Urinary bladder (tissue), 4 donors: ENCODE results near the gene STARD10. TPM values are rescaled to one million over a fixed set of nuclear protein-coding genes. Genes with fewer than 3 reads are reported as not detected.

Experiments used
- DNase-seq: peaks from one replicate; pipeline ENCODE4 v3.0.0-alpha.2; 2015; ENCODE audit errors: extremely low spot score
- H3K27ac ChIP-seq: one replicate; pipeline ENCODE4 v1.5.1; 2013; ENCODE audit warnings: low read depth, mild to moderate bottlenecking, moderate library complexity
- H3K36me3 ChIP-seq: one replicate; pipeline ENCODE4 v1.6.1; 2013; ENCODE audit warnings: mild to moderate bottlenecking, moderate library complexity; ENCODE audit not compliant: insufficient read depth
- H3K4me1 ChIP-seq: one replicate; pipeline ENCODE4 v1.6.1; 2013; ENCODE audit warnings: mild to moderate bottlenecking, moderate library complexity; ENCODE audit not compliant: insufficient read depth
- H3K4me3 ChIP-seq: one replicate; pipeline ENCODE4 v1.5.1; 2013; ENCODE audit warnings: low read depth, low read length
- WGBS: extraction: QIAGEN DNeasy Blood & Tissue Kit; methylation state at CpG from one replicate; pipeline ENCODE4 v1.1.7; 2013; 5-methylcytosine and 5-hydroxymethylcytosine counted together
- polyA plus RNA-seq: library from polyadenylated mRNA; stranded (reverse); fragments of 200-250 nt; gene quantifications from one replicate; pipeline ENCODE4 v1.2.3, GENCODE V29; 2013
- total RNA-seq: library from RNA; depleted of rRNA; stranded (reverse); fragments of >200 nt; gene quantifications from one replicate; pipeline ENCODE4 v1.2.3, GENCODE V29; 2014
- donor health status: healthy with polysubstance abuse.
- donor health status: healthy.

STARD10 gene
- total and polyA plus RNA-seq, 2 donors, result 16.3 to 33.5 TPM

GRCh38 chr11:72741849-72742512 is 51.9 kb downstream of the STARD10 start:
- Histone ChIP-seq H3K4me3 (no peak overlapping the region), H3K36me3 (no peaks in the 10 kb centered on the region), H3K4me1 (no peaks in the 10 kb centered on the region), H3K27ac (no peak overlapping the region)
- WGBS, result 67% methylated on average over 7 of the region's 7 CpGs
- DNase-seq, result no peak

- H3K4me3 ChIP-seq, result no peak overlapping the region
- WGBS, result 72% methylated on average over 8 of the region's 8 CpGs
- no peaks in the 10 kb centered on the region for H3K4me1 ChIP-seq
- H3K36me3 ChIP-seq, result no peaks in the 10 kb centered on the region
- DNase-seq, result no peak
- no peak overlapping the region for H3K27ac ChIP-seq
Measured at GRCh38 chr11:72741429-72741833, 52.4 kb downstream of the STARD10 start.

- H3K4me3 ChIP-seq, result no peak overlapping the region
- H3K4me1 ChIP-seq, result no peaks in the 10 kb centered on the region
- H3K27ac ChIP-seq, result no peak overlapping the region
- no peak for DNase-seq
- H3K36me3 ChIP-seq, result no peaks in the 10 kb centered on the region
- 71% methylated on average over 10 of the region's 10 CpGs for WGBS
Measured at GRCh38 chr11:72740562-72741428, 53.1 kb downstream of the STARD10 start.

DNA sequence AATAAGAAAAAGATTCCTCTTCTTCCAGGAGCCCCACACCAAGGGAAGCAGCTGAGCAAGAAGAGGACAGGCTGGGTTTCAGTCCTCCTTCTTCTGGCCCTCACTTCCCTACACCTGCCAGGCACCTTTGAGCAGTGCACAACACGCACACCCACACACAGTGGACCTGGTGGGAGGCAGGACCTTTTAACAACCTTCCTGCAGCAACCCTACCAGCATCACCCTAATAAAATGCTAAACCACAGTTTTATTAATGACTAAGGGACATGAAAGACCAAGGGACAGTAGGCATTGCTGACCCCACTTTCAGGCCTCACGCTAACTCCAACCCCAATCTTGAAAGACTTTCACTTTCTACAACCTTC is 53.8 kb downstream of the STARD10 start:
- Histone ChIP-seq H3K4me3 (no peak overlapping the region), H3K27ac (no peak overlapping the region), H3K36me3 (no peaks in the 10 kb centered on the region), H3K4me1 (no peaks in the 10 kb centered on the region)
- WGBS, result 95% methylated on average over 2 of the region's 2 CpGs
- no peak for DNase-seq

DNA sequence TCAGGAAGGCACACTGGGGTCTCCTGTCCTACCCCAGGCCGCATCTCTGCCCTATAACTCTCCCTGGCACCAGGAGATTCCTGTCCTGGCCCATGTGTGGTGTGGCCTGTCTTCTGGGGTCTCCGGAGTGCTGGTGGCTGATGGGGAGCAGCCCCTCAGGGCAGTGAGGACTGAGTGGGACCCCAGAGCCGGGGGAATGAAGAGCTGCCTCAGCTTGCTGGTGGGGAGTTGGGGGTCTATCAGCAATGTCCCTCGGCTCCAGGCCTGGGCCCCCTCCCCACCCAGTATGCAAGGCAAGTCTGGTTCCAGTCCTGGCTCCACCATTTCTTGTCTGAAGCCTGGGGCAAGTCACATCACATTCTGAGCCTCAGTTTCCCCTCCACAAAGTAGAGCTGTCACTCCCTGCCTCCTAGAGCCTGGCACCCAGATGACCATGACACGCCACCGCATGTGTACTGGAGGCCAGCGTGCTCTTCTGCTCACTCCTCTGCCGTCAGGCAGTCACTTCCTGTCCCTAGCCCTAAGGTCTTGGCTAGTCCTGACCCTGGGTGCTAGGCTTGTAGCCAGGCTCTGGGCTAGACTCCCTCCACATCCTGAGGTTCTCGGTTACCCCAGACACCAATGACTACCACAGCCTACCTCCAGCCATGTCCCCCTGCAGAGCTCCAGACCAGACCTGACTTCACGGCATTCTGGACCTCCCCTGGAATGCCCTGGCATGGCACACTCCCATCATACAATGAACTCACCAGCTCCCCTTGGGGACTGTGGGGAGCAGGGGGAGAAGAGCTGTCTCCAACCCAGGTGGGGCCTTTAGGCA is 54.4 kb downstream of the STARD10 start:
- WGBS, result 94% methylated on average over 10 of the region's 10 CpGs
- no peak overlapping the region for H3K27ac ChIP-seq
- no peaks in the 10 kb centered on the region for H3K4me1 ChIP-seq
- no peaks in the 10 kb centered on the region for H3K36me3 ChIP-seq
- H3K4me3 ChIP-seq, result no peak overlapping the region
- no peak for DNase-seq

DNA sequence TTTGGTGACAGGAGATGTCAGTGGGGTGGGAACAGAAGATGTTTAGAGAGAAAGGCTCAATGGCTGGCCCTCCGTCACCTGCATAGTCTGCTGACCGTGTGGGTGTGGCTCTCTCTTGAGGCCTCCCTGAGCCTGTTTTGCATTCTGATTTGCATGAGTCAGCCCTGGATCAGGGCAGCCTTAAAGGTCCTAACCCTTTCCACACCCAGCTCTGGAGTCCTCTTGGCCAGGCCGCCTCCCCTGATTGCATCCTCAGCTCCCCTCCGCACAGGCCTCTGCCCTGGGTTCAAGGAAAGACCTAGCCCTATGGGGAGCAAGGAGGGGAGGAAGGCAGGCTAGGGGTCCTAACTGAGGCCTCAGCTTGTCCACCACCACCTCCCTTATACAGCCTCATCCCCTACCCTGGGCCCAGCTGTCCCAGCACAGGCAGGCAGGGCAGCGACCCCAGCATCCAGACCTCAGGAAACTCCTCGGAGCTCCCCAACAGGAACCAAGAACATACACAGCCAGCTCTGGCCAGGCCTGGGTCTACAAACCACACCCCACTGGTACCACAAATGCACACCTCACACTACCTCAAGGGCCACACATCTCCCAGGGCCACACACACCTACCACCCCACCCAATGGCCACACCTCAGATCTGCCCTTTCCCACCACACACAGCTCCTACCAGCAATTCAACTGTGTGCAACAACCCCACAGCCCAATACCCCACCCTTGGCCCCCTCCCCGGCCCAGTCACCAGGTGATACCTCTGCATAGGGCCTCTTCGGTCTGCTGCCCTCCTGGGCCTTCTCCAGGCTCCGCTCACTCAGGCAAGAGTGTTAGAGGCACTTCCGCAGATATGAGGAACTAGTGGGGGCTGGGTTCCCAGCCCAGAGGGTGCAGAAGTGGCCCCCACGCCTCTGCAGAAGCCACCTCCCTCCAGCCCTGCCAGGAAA is 55.4 kb downstream of the STARD10 start:
- 88% methylated on average over 11 of the region's 11 CpGs for WGBS
- Histone ChIP-seq H3K27ac (no peak overlapping the region), H3K36me3 (no peaks in the 10 kb centered on the region), H3K4me3 (no peak overlapping the region), H3K4me1 (no peaks in the 10 kb centered on the region)
- DNase-seq, result no peak

- DNase-seq, result no peak
Measured at GRCh38 chr11:72737336-72737735, 56.5 kb downstream of the STARD10 start.

GRCh38 chr11:72736452-72737069 is 57.3 kb downstream of the STARD10 start:
- Histone ChIP-seq H3K36me3 (no peaks in the 10 kb centered on the region), H3K4me1 (no peaks in the 10 kb centered on the region), H3K4me3 (no peak overlapping the region), H3K27ac (no peak overlapping the region)
- DNase-seq, result no peak
- WGBS, result 57% methylated on average over 5 of the region's 5 CpGs

More at GRCh38 chr11:72737336-72737735, 56.5 kb downstream of the STARD10 start:
- 96% methylated on average over 1 of the region's 1 CpG for WGBS
- Histone ChIP-seq H3K27ac (no peak overlapping the region), H3K4me3 (no peak overlapping the region), H3K36me3 (no peaks in the 10 kb centered on the region), H3K4me1 (no peaks in the 10 kb centered on the region)

DNA sequence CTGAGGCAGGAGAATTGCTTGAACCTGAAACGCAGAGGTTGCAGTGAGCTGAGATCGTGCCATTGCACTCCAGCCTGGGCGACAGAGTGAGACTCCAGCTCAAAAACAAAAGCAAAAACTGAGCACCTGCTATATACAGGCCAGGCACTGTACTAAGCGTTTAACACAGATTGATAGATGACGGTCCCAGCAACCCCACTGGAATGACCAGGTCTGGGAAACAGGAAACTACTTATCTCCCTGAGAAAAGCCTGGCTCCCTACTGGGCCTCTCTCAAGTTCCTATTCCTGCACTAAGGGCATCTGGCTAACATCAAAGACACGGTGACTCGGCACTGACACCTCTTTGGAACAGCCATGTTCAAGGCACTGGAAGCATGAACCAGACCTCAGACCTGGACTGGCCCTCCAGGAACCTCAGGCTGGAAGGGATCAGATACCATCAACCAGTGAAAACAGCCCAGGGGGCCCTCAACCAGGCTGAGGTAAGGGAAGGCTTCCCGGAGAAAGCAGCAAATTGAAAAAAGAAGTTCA is 58.3 kb downstream of the STARD10 start:
- DNase-seq, result no peak
- H3K27ac ChIP-seq, result no peak overlapping the region
- H3K4me1 ChIP-seq, result no peaks in the 10 kb centered on the region
- WGBS, result 65% methylated on average over 8 of the region's 8 CpGs
- no peaks in the 10 kb centered on the region for H3K36me3 ChIP-seq
- H3K4me3 ChIP-seq, result no peak overlapping the region

- no peak for DNase-seq
- Histone ChIP-seq H3K4me3 (no peak overlapping the region), H3K27ac (no peak overlapping the region), H3K4me1 (no peaks in the 10 kb centered on the region), H3K36me3 (no peaks in the 10 kb centered on the region)
- 77% methylated on average over 10 of the region's 10 CpGs for WGBS
Measured at GRCh38 chr11:72732329-72732728, 61.5 kb downstream of the STARD10 start.

DNA sequence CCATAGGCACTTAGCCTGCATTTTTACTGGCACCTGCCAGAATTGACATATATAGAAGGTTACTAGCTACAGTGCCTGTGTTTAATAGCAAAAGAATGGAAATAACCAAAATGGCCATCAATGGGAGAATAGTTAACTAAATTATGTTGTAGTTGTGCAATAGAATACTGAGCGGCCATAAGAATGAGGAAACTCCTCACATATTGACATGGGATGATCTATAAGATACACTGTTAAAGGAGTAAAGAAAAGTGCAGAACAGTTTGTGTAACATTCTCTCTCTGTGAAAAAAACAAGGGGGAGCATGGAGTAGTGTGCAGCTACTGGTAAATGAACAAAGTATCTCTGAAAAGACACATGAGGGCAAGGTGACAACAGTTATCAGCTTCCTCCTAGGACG is 63.1 kb downstream of the STARD10 start:
- WGBS, result 87% methylated on average over 2 of the region's 2 CpGs
- H3K27ac ChIP-seq, result no peak overlapping the region
- no peak overlapping the region for H3K4me3 ChIP-seq
- H3K4me1 ChIP-seq, result no peaks in the 10 kb centered on the region
- DNase-seq, result no peak
- H3K36me3 ChIP-seq, result no peaks in the 10 kb centered on the region

DNA sequence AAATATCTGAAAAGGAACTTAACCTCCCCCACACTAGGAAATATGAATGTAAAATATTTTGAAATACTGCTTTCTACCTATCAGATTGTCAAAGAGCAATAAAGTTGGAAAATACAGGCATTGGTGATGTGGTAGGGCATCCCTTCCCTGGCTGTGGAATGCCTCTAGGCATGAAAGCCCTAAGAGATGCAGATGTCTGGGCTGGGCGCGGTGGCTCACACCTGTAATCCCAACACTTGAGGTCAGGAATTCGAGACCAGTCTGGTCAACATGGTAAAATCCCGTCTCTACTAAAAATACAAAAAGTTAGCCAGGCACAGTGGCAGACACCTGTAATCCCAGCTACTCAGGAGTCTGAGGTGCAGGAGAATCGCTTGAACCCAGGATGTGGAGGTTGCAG is 63.6 kb downstream of the STARD10 start:
- DNase-seq, result no peak
- Histone ChIP-seq H3K27ac (no peak overlapping the region), H3K36me3 (no peaks in the 10 kb centered on the region), H3K4me3 (no peak overlapping the region), H3K4me1 (no peaks in the 10 kb centered on the region)
- WGBS, result 89% methylated on average over 5 of the region's 5 CpGs
